ENCODE results near the gene URGCP. TPM values are rescaled to one million over a fixed set of nuclear protein-coding genes. Genes with fewer than 3 reads are reported as not detected.

The URGCP gene
- total RNA-seq, 1 experiment from 2014 or later = 26.6 TPM

- DNase-seq (ENCODE audit: low spot score) = no peak
- ChIA-PET POLR2A (ENCODE audit: low non-redundant PET) (no interaction called here), CTCF (no interaction called here)
- Histone ChIP-seq H3K9me3 (ENCODE audit: low read depth, low read length, poor library complexity, severe bottlenecking) (no peaks in the 10 kb centered on the region), H3K36me3 (ENCODE audit: insufficient read depth, low read length, poor library complexity, severe bottlenecking) (no peaks in the 10 kb centered on the region), H3K27me3 (replicated peaks; ENCODE audit: insufficient read depth, low read depth, low read length, poor library complexity) (no peaks in the 10 kb centered on the region), H3K4me1 (ENCODE audit: insufficient read depth, low read length, poor library complexity, severe bottlenecking) (peaks cover 5% of the 10 kb centered on the region), H3K27ac (ENCODE audit: low read depth, low read length, poor library complexity, severe bottlenecking) (no peak overlapping the region), H3K4me3 (ENCODE audit: low read depth, low read length, poor library complexity, severe bottlenecking) (no peak overlapping the region)
- BruUV-seq (replicated peaks) = no TSS peak
- intact Hi-C loops (cut with micrococcal nuclease; ENCODE audit: unreplicated experiment) = no loop called here
- no peak for TF ChIP-seq EZH2 (IDR thresholded peaks at IDR 0.05; ENCODE audit: borderline replicate concordance, low read depth, low read length, poor library complexity, severe bottlenecking)
- TF ChIP-seq, protein P1, sequence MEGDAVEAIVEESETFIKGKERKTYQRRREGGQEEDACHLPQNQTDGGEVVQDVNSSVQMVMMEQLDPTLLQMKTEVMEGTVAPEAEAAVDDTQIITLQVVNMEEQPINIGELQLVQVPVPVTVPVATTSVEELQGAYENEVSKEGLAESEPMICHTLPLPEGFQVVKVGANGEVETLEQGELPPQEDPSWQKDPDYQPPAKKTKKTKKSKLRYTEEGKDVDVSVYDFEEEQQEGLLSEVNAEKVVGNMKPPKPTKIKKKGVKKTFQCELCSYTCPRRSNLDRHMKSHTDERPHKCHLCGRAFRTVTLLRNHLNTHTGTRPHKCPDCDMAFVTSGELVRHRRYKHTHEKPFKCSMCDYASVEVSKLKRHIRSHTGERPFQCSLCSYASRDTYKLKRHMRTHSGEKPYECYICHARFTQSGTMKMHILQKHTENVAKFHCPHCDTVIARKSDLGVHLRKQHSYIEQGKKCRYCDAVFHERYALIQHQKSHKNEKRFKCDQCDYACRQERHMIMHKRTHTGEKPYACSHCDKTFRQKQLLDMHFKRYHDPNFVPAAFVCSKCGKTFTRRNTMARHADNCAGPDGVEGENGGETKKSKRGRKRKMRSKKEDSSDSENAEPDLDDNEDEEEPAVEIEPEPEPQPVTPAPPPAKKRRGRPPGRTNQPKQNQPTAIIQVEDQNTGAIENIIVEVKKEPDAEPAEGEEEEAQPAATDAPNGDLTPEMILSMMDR (conservative IDR thresholded peaks at IDR 0.05; ENCODE audit: low read depth, low read length) = no peak
Measured at GRCh38 chr7:43921423-43921822, 15.0 kb upstream of the URGCP start.

GRCh38 chr7:43915907-43916306, 9.5 kb upstream of the URGCP start:
- intact Hi-C loops (cut with micrococcal nuclease; ENCODE audit: unreplicated experiment) = no loop called here
- Histone ChIP-seq H3K4me3 (ENCODE audit: low read depth, low read length, poor library complexity, severe bottlenecking) (no peak overlapping the region), H3K36me3 (ENCODE audit: insufficient read depth, low read length, poor library complexity, severe bottlenecking) (no peaks in the 10 kb centered on the region), H3K27me3 (replicated peaks; ENCODE audit: insufficient read depth, low read depth, low read length, poor library complexity) (no peaks in the 10 kb centered on the region), H3K27ac (ENCODE audit: low read depth, low read length, poor library complexity, severe bottlenecking) (no peak overlapping the region), H3K4me1 (ENCODE audit: insufficient read depth, low read length, poor library complexity, severe bottlenecking) (no peaks in the 10 kb centered on the region), H3K9me3 (ENCODE audit: low read depth, low read length, poor library complexity, severe bottlenecking) (no peaks in the 10 kb centered on the region)
- no TSS peak for BruUV-seq (replicated peaks)
- no peak for DNase-seq (ENCODE audit: low spot score)
- CTCF ChIA-PET = no interaction called here
- TF ChIP-seq EZH2 (IDR thresholded peaks at IDR 0.05; ENCODE audit: borderline replicate concordance, low read depth, low read length, poor library complexity, severe bottlenecking) = no peak
- TF ChIP-seq, protein P1 (conservative IDR thresholded peaks at IDR 0.05; ENCODE audit: low read depth, low read length) = no peak
- POLR2A ChIA-PET (ENCODE audit: low non-redundant PET) = no interaction called here

GRCh38 chr7:43914795-43915194, 8.4 kb upstream of the URGCP start:
- Histone ChIP-seq H3K4me3 (ENCODE audit: low read depth, low read length, poor library complexity, severe bottlenecking) (no peak overlapping the region), H3K27ac (ENCODE audit: low read depth, low read length, poor library complexity, severe bottlenecking) (no peak overlapping the region), H3K4me1 (ENCODE audit: insufficient read depth, low read length, poor library complexity, severe bottlenecking) (no peaks in the 10 kb centered on the region), H3K36me3 (ENCODE audit: insufficient read depth, low read length, poor library complexity, severe bottlenecking) (no peaks in the 10 kb centered on the region), H3K27me3 (replicated peaks; ENCODE audit: insufficient read depth, low read depth, low read length, poor library complexity) (no peaks in the 10 kb centered on the region), H3K9me3 (ENCODE audit: low read depth, low read length, poor library complexity, severe bottlenecking) (no peaks in the 10 kb centered on the region)
- ChIA-PET POLR2A (ENCODE audit: low non-redundant PET) (no interaction called here), CTCF (no interaction called here)
- intact Hi-C loops (cut with micrococcal nuclease; ENCODE audit: unreplicated experiment) = no loop called here
- BruUV-seq (replicated peaks) = no TSS peak
- TF ChIP-seq, protein P1 (conservative IDR thresholded peaks at IDR 0.05; ENCODE audit: low read depth, low read length) = no peak
- no peak for TF ChIP-seq EZH2 (IDR thresholded peaks at IDR 0.05; ENCODE audit: borderline replicate concordance, low read depth, low read length, poor library complexity, severe bottlenecking)
- DNase-seq (ENCODE audit: low spot score) = no peak
